Vagina (tissue), 2 donors: Measurements from ENCODE around the gene AGO4.

Experiments used
- CTCF ChIP-seq, 3 experiments: fragments of 450-650 bp in 2 of 3; fragments of 200-600 bp in 1 of 3; sonication (generic) in 1 of 3; IDR thresholded peaks; one replicate each; pipeline ENCODE4 v1.5.1; 2017 to 2019; ENCODE audit warnings: antibody characterized with exemption in 3 of 3, mild to moderate bottlenecking in 2 of 3, moderate library complexity in 2 of 3
- POLR2AphosphoS5 ChIP-seq, 2 donors: sonication (generic); formaldehyde crosslinking; IDR thresholded peaks; one replicate each; pipeline ENCODE4 v1.9.0; 2017; ENCODE audit warnings: antibody characterized with exemption in 2 of 2, mild to moderate bottlenecking in 2 of 2, low read depth in 1 of 2; ENCODE audit not compliant: insufficient read depth in 1 of 2

- TF ChIP-seq CTCF (IDR thresholded peaks at IDR 0.05) (no peak), POLR2AphosphoS5 (IDR thresholded peaks at IDR 0.05; ENCODE audit: insufficient read depth in 1 of 2, low read depth in 1 of 2) (no peak)
Measured at GRCh38 chr1:35870651-35871309, 63.0 kb downstream of the AGO4 start.
